ENCODE results near the gene MZB1.

MZB1 gene

DNA sequence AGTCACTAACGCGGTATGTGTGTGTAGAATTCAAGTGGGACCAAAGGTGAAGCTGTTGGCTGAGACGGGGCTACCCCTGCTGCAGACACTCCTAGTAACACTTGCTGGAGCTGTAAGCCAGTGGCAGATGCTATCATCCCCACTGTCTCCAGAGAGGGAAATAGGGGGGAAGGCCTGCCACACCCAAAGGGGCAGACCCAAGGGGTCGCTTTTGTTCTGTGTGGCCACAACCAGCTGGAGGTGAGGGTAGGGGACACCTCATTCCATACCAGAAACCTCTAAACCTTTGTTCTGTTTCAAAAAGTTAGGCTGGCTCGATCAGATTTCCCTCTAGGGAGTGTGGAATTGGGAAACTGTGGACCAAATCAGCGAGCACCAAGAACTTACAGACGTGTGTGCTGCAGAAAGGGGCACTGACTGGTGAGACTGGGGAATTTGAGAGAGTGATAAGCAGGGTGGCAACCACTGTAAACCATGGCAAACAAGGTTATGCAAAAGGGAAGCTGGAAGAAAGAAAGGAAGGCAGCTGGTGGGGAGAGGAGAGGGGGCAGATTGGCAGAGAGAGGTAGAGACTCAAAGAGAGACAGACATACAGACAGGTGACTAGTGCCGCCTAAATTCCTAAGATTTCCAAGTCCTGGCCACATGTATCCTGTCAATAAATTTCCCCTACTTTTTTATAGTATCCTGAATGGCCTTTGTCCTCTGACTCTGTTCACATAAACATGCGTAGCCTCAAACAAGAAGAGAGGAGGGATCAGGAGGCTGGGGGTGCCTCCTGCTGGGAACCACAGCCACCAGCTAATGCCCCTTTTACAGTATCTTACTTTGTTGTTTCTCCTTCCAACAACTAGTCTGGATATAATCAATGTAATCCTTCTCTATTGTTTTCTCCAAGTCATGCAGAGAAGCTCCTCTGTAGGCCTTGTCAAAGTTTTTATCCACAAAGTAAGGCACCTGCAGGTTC lies 29.8 kb upstream of the MZB1 start:
- FAIRE-seq (no peak), DNase-seq (ENCODE audit: insufficient read length) (no peak)
- TF ChIP-seq TAF1 (IDR thresholded peaks at IDR 0.05; ENCODE audit: borderline replicate concordance, low read depth, low read length) (no peak), POLR2AphosphoS5 (IDR thresholded peaks at IDR 0.05; ENCODE audit: low read depth, low read length) (no peak), POLR2A (IDR thresholded peaks at IDR 0.05; ENCODE audit: low read depth, low read length) (no peak)

DNA sequence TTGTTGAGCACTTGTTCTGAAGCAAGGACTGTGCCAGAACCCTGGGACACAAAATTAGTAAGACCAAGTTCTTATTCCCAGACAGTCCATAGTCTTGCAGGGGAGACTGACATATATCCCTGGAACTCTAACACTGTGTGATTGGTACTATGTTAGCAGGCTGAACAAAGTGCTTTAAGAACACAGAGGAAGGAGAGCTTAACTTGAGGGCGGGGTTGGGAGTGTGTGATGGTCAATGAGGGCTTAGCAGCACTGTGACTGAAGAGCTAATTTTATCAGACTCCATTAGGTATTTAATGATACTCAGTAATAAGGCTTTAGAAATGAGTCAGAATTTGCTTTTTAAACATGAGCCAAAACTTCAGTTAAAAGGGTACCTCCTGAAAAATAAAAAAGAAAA lies 29.1 kb upstream of the MZB1 start:
- FAIRE-seq: no peak
- TF ChIP-seq POLR2A (IDR thresholded peaks at IDR 0.05; ENCODE audit: low read depth, low read length): no peak
- TF ChIP-seq TAF1 (IDR thresholded peaks at IDR 0.05; ENCODE audit: borderline replicate concordance, low read depth, low read length): no peak
- TF ChIP-seq POLR2AphosphoS5 (IDR thresholded peaks at IDR 0.05; ENCODE audit: low read depth, low read length): no peak
- no peak for DNase-seq (ENCODE audit: insufficient read length)

DNA sequence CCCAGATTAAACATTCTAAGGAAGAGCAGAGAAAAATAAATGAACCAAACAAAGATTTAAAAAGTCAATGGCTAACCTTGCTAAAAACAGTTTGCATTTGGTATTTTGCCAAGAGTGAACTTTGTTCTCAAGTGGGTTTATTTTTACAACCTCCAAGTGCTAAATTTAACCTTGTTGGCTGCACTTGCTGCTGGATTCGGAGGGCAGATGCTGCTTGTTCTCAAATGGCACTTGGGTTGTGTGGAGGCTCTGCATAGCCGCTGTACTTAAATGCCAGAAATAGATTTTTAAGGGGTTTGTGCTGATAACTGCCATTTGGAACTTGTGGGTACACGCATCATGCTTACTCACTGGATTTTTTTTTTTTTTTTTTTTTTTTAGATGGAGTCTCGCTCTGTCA lies 27.5 kb upstream of the MZB1 start:
- FAIRE-seq (no peak), DNase-seq (ENCODE audit: insufficient read length) (no peak)
- TF ChIP-seq POLR2AphosphoS5 (IDR thresholded peaks at IDR 0.05; ENCODE audit: low read depth, low read length) (no peak), TAF1 (IDR thresholded peaks at IDR 0.05; ENCODE audit: borderline replicate concordance, low read depth, low read length) (no peak), POLR2A (IDR thresholded peaks at IDR 0.05; ENCODE audit: low read depth, low read length) (no peak)

DNA sequence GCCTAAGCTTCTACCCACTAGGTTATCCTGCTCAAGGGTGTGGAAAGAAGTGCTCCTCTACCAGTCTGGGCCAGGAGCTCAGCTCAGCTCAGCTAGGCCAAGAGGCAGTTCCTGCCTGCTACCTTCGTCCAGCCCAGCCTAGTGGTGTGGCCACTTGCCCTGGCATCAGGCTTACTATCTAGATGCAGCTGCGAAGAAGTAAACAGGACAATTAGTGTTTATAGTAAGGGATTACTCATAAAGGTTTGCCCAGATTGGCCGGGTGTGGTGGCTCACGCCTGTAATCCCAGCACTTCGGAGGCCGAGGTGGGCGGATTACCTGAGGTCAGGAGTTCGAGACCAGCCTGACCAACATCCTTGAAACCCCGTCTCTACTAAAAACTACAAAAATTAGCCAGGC lies 26.9 kb upstream of the MZB1 start:
- DNase-seq (ENCODE audit: insufficient read length) (no peak), FAIRE-seq (no peak)
- TF ChIP-seq POLR2AphosphoS5 (IDR thresholded peaks at IDR 0.05; ENCODE audit: low read depth, low read length) (no peak), POLR2A (IDR thresholded peaks at IDR 0.05; ENCODE audit: low read depth, low read length) (no peak)

DNA sequence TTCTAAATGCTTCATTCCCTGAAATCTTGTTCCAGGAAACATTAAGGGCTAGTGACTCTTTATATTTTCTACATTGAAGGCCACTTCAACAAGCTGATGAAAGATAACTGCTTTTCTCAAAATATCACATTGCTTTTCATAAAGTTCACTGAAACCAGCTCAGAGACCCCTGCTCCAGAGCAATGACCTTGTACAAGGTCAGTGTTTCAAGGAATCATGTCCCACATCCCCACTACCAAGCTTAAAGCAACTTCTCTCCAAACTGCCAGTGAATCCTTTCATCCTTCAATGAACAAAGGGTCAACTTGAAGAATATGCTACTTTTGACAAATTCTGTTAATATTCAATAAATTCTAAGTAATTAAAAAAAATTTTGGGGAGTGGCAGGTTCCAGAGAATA lies 26.2 kb upstream of the MZB1 start:
- FAIRE-seq (no peak), DNase-seq (ENCODE audit: insufficient read length) (no peak)
- TF ChIP-seq POLR2A (IDR thresholded peaks at IDR 0.05; ENCODE audit: low read depth, low read length): no peak
- TF ChIP-seq TAF1 (IDR thresholded peaks at IDR 0.05; ENCODE audit: borderline replicate concordance, low read depth, low read length): no peak

DNA sequence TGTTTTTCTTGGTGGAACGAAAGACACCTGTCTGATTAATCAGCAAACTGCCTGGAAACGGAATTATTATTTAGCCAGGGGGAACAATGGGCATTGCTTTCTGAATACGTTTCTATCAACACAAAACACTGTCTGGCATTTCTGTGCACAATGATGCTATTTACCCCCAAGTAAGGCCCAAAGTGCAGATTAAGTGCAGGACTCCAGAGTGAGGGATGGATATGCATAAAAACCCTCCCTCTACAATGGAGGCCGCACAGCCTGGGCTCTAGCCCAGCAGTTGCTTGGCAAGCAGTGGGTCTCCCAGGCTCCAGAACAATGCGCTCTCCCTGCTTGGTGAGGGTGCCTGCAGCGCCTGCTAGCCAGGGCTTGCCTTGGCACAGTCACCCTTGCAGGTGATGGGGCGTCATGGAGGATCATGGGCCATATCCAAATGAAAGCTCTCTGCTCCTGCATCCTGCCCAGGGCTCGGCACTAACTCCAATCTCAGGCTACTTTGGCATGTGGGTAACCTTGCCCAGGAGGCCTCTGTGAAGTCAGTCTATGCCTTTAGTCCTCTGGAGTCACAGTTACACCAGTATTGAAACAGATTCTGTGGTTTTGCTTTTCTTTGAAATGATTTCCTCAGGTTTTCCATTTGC lies 25.6 kb upstream of the MZB1 start:
- FAIRE-seq (no peak), DNase-seq (ENCODE audit: insufficient read length) (no peak)
- no peak for TF ChIP-seq POLR2A (IDR thresholded peaks at IDR 0.05; ENCODE audit: low read depth, low read length)
- no peak for TF ChIP-seq POLR2AphosphoS5 (IDR thresholded peaks at IDR 0.05; ENCODE audit: low read depth, low read length)
- no peak for TF ChIP-seq TAF1 (IDR thresholded peaks at IDR 0.05; ENCODE audit: borderline replicate concordance, low read depth, low read length)

DNA sequence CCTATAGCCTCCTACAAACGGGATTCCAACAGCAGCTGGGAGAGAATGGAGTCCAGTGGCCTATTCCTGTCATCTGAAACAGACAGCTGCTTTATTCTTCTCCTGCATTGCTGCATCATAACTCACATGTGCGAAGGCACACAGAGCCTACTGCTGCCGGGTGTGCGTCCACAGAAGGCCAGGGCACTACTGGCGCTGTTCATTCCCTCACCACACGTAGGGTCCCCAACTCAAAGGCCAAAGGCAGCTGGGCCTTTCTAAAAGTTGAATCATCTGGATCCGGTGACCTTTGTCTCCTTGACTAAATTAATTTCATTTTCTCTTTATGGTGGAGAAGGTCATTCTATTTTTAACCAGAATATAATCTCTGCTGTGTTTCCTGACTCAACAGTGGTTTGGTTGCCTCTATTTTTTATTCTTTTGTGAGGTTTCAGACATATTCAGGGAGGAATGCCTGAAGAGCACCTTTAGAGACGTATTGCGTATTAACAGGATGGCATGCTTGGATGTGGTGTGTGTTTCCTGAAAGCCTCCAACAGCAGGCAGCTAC lies 24.9 kb upstream of the MZB1 start:
- TF ChIP-seq POLR2AphosphoS5 (IDR thresholded peaks at IDR 0.05; ENCODE audit: low read depth, low read length): no peak
- TF ChIP-seq TAF1 (IDR thresholded peaks at IDR 0.05; ENCODE audit: borderline replicate concordance, low read depth, low read length): no peak
- no peak for TF ChIP-seq POLR2A (IDR thresholded peaks at IDR 0.05; ENCODE audit: low read depth, low read length)
- DNase-seq (ENCODE audit: insufficient read length) (no peak), FAIRE-seq (no peak)

DNA sequence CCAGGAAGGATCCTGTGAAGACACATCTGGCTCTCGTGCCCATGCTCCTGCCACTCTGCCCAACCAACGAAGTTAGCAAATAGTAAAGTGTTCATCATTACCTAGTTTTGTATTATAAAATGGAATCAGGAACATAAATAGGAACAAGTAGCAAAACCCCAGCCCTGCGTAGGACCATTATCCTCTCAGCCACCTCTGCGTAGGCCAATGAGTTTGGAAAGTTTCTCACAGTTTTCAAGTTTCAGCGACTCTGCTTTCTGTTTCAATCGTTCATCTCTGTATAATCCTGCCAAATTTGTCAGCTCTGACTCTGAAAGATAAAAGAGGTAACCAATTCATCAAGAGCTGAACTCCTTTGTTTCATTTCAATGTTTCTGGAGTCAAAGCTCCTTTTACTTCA lies 24.2 kb upstream of the MZB1 start:
- TF ChIP-seq POLR2AphosphoS5 (IDR thresholded peaks at IDR 0.05; ENCODE audit: low read depth, low read length) (no peak), POLR2A (IDR thresholded peaks at IDR 0.05; ENCODE audit: low read depth, low read length) (no peak), TAF1 (IDR thresholded peaks at IDR 0.05; ENCODE audit: borderline replicate concordance, low read depth, low read length) (no peak)
- FAIRE-seq (peak; percentile 21), DNase-seq (ENCODE audit: insufficient read length) (no peak)

DNA sequence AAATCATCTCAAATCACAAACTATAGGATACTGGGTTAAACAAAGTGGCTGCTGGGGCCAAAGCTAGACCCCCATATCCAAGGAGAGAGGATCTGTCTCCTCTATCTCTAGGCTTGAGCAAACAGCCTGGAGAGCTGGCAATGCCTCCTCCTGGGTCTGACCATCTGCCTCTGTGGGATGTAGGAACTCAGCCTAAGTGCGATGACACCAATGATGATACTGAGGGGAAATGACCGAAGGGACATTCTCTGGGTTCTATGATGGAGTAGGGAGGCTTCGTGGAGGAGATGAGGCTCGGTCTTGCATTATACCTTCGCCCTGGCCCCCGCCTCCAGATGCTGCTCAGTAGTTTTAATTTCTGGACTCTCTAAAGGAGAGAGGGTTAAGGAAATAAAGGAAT lies 23.4 kb upstream of the MZB1 start:
- DNase-seq (ENCODE audit: insufficient read length): no peak
- FAIRE-seq: no peak
- TF ChIP-seq POLR2A (IDR thresholded peaks at IDR 0.05; ENCODE audit: low read depth, low read length) (no peak), POLR2AphosphoS5 (IDR thresholded peaks at IDR 0.05; ENCODE audit: low read depth, low read length) (no peak), TAF1 (IDR thresholded peaks at IDR 0.05; ENCODE audit: borderline replicate concordance, low read depth, low read length) (no peak)

DNA sequence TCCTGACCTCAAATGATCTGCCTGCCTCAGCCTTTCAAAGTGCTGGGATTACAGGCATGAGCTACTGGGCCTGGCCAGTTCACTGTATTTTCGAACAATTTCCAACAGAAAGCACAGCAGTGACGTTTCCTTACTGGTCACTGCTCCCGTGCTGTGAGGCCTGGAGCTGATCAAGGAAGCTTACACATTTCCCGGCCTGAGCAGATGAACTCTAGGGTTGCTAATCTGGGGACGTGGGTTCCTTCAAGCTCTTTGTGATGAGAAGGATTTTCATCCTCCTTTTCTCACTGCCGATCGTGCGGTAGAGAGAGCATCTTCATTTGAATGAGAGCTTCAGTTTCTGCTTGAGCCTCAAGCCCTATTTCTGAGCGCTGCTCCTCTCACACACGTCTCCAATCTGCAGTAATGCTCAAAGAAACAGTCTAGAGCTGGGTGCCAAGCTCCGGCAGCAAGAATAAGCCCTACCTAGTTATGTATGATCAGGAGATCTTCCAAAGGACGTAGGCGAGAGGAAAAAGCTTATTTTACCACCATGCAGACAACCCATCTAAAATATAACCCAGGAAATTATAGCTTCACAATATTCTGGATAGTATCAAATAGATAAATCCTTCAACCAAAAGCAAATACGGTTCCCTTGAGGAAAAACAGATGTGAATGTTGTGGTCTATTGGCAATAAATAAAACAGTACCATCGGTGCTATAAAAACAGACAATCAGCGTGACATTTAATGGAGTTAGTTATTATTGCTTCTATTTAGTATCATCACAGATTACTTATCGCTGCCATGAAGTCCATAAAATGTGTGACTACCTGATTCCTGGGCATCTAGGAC lies 21.5 kb upstream of the MZB1 start:
- no peak for FAIRE-seq
- TF ChIP-seq POLR2A (IDR thresholded peaks at IDR 0.05; ENCODE audit: low read depth, low read length) (no peak), POLR2AphosphoS5 (IDR thresholded peaks at IDR 0.05; ENCODE audit: low read depth, low read length) (no peak), TAF1 (IDR thresholded peaks at IDR 0.05; ENCODE audit: borderline replicate concordance, low read depth, low read length) (no peak)
- no peak for DNase-seq (ENCODE audit: insufficient read length)

All from GM12892 (cell line).